ENCODE results near the gene SH3RF1. TPM values are rescaled to one million over a fixed set of nuclear protein-coding genes. Genes with fewer than 3 reads are reported as not detected.

The SH3RF1 gene
- total and polyA plus RNA-seq, 2 of the 13 experiments (the other 11 are each of a cell fraction or from before 2014, with no cell fraction given): 3.1 to 3.2 TPM

- TF ChIP-seq DZIP1 (CRISPR knock-in tag; IDR thresholded peaks at IDR 0.05) (no peak), FOXJ3 (CRISPR knock-in tag; IDR thresholded peaks at IDR 0.05; ENCODE audit: borderline replicate concordance) (no peak), AHR (CRISPR knock-in tag; IDR thresholded peaks at IDR 0.05) (no peak), SNRNP70 (IDR thresholded peaks at IDR 0.05; ENCODE audit: low read depth, low read length) (no peak), ZNF256 (CRISPR knock-in tag; conservative IDR thresholded peaks at IDR 0.05) (no peak)
These were observed 107.3 kb downstream of the SH3RF1 start (continued) for GRCh38 chr4:169163495-169163894.

GRCh38 chr4:169160825-169161224, 109.9 kb downstream of the SH3RF1 start:
- ATAC-seq: no peak
- CTCF ChIA-PET (ENCODE audit: low intra/inter-chr PET ratio, low total read pairs): no interaction called here

More at GRCh38 chr4:169160825-169161224, 109.9 kb downstream of the SH3RF1 start:
- Histone ChIP-seq H4K20me1 (ENCODE audit: insufficient read depth, low read length) (no peaks in the 10 kb centered on the region), H3K36me3 (replicated peaks in 1 of 2; ENCODE audit: control insufficient read depth in 1 of 2, insufficient read depth in 2 of 2, low read length in 2 of 2) (peaks cover 0 to 2% of the 10 kb centered on the region in 2 experiments; a peak in 2 of 5 replicates), H3K4me3 (replicated peaks in 1 of 3; ENCODE audit: insufficient read depth in 1 of 3, low read depth in 2 of 3, low read length in 3 of 3) (no peak overlapping the region), H3K4me1 (ENCODE audit: insufficient read depth, low read length) (no peaks in the 10 kb centered on the region), H3K27me3 (ENCODE audit: control insufficient read depth in 1 of 2, insufficient read depth in 2 of 2, low read length in 2 of 2) (no peaks in the 10 kb centered on the region), H3K79me2 (ENCODE audit: insufficient read depth, low read length) (no peaks in the 10 kb centered on the region), H3K9ac (ENCODE audit: insufficient read depth, low read depth, low read length) (no peak overlapping the region), H3K4me2 (ENCODE audit: low read depth, low read length) (no peak overlapping the region), H3K9me3 (ENCODE audit: low read length) (no peaks in the 10 kb centered on the region), H3K27ac (ENCODE audit: extremely low read length, insufficient read depth, low read length) (no peak overlapping the region), H2AFZ (ENCODE audit: low read length) (no peak overlapping the region)
- no TSS peak for BruUV-seq (replicated peaks)
- no peak for DNase-seq (ENCODE audit: low spot score)
- WGBS (ENCODE audit: low lambda C conversion rate): 94% methylated on average over 3 of the region's 3 CpGs
- FAIRE-seq: no peak
- in situ Hi-C loops (cut with HindIII; ENCODE audit: extremely low pct_ligation_motif_present, low pct_unique_long_range_greater_than_20kb) (no loop called here), intact Hi-C loops (cut with micrococcal nuclease; ENCODE audit: unreplicated experiment) (no loop called here)
- TF ChIP-seq ZNF792 (CRISPR knock-in tag; IDR thresholded peaks at IDR 0.05): no peak
- no peak for TF ChIP-seq KLF16 (CRISPR knock-in tag; IDR thresholded peaks at IDR 0.05)
- no peak for TF ChIP-seq ZNF746 (CRISPR knock-in tag; IDR thresholded peaks at IDR 0.05)
- no peak for TF ChIP-seq TCF12 (IDR thresholded peaks at IDR 0.05)
- TF ChIP-seq TCF12 (CRISPR knock-in tag; IDR thresholded peaks at IDR 0.05): no peak
- TF ChIP-seq ZNF576 (CRISPR knock-in tag; IDR thresholded peaks at IDR 0.05): no peak
- TF ChIP-seq NCOA2 (CRISPR knock-in tag; IDR thresholded peaks at IDR 0.05): no peak
- no peak for TF ChIP-seq ZBTB3 (CRISPR knock-in tag; IDR thresholded peaks at IDR 0.05; ENCODE audit: borderline replicate concordance, low read depth)
- no peak for TF ChIP-seq ZNF709 (CRISPR knock-in tag; IDR thresholded peaks at IDR 0.05)
- no peak for TF ChIP-seq PITX1 (CRISPR knock-in tag; IDR thresholded peaks at IDR 0.05)
- TF ChIP-seq FOXJ3 (CRISPR knock-in tag; IDR thresholded peaks at IDR 0.05; ENCODE audit: borderline replicate concordance): no peak
- TF ChIP-seq ZNF235 (CRISPR knock-in tag; IDR thresholded peaks at IDR 0.05; ENCODE audit: borderline replicate concordance): no peak
- POLR2A ChIA-PET: no interaction called here

Measured in HepG2 (cell line).